ENCODE measurements around the gene UNC93B1.

UNC93B1 gene

GRCh38 chr11:68024508-68024907 lies 20.6 kb upstream of the UNC93B1 start:
- DNase-seq (ENCODE audit: low read depth in 2 of 2): no peak
- H3K4me3 ChIP-seq (replicated peaks in 1 of 2; ENCODE audit: low read depth in 2 of 2, low read length in 2 of 2): no peak overlapping the region
- no peak for TF ChIP-seq CTCF (IDR thresholded peaks at IDR 0.05; ENCODE audit: low read depth, low read length)

DNA sequence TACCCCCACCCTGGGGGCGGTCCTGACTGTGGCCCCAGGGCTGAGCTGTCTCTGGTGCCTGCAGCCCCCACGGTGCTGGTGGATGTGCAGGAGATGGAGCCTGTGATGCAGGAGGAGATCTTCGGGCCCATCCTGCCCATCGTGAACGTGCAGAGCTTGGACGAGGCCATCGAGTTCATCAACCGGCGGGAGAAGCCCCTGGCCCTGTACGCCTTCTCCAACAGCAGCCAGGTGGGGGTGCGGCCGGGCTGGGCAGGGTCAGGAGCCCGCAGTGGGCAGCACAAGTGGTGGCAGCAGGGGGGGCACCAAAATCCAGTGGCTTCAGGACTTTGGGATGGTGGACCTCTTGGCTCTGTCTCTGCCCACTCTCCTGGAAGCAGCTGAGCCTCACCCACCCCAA lies 18.6 kb upstream of the UNC93B1 start:
- TF ChIP-seq CTCF (IDR thresholded peaks at IDR 0.05; ENCODE audit: low read depth, low read length): no peak
- H3K4me3 ChIP-seq (replicated peaks in 1 of 2; ENCODE audit: low read depth in 2 of 2, low read length in 2 of 2): no peak overlapping the region
- no peak for DNase-seq (ENCODE audit: low read depth in 2 of 2)

GRCh38 chr11:68021167-68021787 lies 17.4 kb upstream of the UNC93B1 start:
- DNase-seq (ENCODE audit: low read depth in 2 of 2): peak in 1 of 2 donors; percentile 38
- H3K4me3 ChIP-seq (replicated peaks in 1 of 2; ENCODE audit: low read depth in 2 of 2, low read length in 2 of 2): no peak overlapping the region
- TF ChIP-seq CTCF (IDR thresholded peaks at IDR 0.05; ENCODE audit: low read depth, low read length): peak; percentile 30

GRCh38 chr11:68020575-68020974 lies 16.7 kb upstream of the UNC93B1 start:
- peak; percentile 49 to 53 for DNase-seq (ENCODE audit: low read depth in 2 of 2)
- peak; percentile 62 for TF ChIP-seq CTCF (IDR thresholded peaks at IDR 0.05; ENCODE audit: low read depth, low read length)
- no peak overlapping the region for H3K4me3 ChIP-seq (replicated peaks in 1 of 2; ENCODE audit: low read depth in 2 of 2, low read length in 2 of 2)

DNA sequence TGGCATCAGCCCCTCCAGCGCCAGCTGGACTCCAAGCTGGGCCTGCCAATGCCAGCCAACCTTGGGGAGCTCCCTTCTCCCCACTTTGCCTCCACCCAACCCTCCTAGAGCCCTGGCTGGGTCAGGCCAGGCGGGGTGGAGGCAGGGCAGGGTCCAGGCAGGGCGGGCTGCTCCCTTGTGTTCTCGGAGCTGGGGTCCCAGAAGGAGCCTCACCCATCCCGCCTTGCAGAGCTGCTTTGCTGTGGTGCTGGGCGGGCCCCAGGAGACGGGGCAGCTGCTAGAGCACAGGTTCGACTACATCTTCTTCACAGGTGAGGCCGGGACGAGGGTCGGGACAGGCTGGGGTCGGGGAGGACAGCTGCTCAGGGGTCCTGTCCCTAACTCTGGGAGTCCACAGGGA lies 15.6 kb upstream of the UNC93B1 start:
- no peak overlapping the region for H3K4me3 ChIP-seq (replicated peaks in 1 of 2; ENCODE audit: low read depth in 2 of 2, low read length in 2 of 2)
- DNase-seq (ENCODE audit: low read depth in 2 of 2): no peak
- no peak for TF ChIP-seq CTCF (IDR thresholded peaks at IDR 0.05; ENCODE audit: low read depth, low read length)

- DNase-seq (ENCODE audit: low read depth in 2 of 2): no peak
- TF ChIP-seq CTCF (IDR thresholded peaks at IDR 0.05; ENCODE audit: low read depth, low read length): no peak
- H3K4me3 ChIP-seq (replicated peaks in 1 of 2; ENCODE audit: low read depth in 2 of 2, low read length in 2 of 2): no peak overlapping the region
These were observed 14.9 kb upstream of the UNC93B1 start for GRCh38 chr11:68018730-68019190.

All from cardiac fibroblast (primary cell).